Neural cell (in vitro differentiated cells): Measurements from ENCODE around the gene KCND2. TPM values are rescaled to one million over a fixed set of nuclear protein-coding genes. Genes with fewer than 3 reads are reported as not detected.

Experiments
- H2AFZ ChIP-seq: fragments of 200-600, 300-800 bp; sonication (generic), shearing (Covaris generic); 2 replicates; pipeline ENCODE4 v1.6.0; 2014; ENCODE audit warnings: low read depth, mild to moderate bottlenecking, antibody characterized with exemption, low read length, moderate library complexity
- H3F3A ChIP-seq: fragments of 200-600 bp; shearing (Covaris generic); 2 replicates; pipeline ENCODE4 v1.6.1; 2016; ENCODE audit warnings: mild to moderate bottlenecking, moderate library complexity, mixed read lengths, antibody characterized with exemption, low read length; ENCODE audit not compliant: insufficient read depth, poor library complexity, severe bottlenecking
- H3K27ac ChIP-seq: fragments of 200-600, 300-800 bp; sonication (generic), shearing (Covaris generic); 2 replicates; pipeline ENCODE4 v1.5.1; 2014; ENCODE audit warnings: mild to moderate bottlenecking, low read length, moderate library complexity
- H3K27me3 ChIP-seq: fragments of 300-800, 200-600 bp; sonication (generic), shearing (Covaris generic); 2 replicates; pipeline ENCODE4 v1.6.0; 2014; ENCODE audit warnings: mild to moderate bottlenecking, low read depth, low read length, moderate library complexity; ENCODE audit not compliant: insufficient read depth
- H3K36me3 ChIP-seq: fragments of 300-800, 200-600 bp; sonication (generic), shearing (Covaris generic); 2 replicates; pipeline ENCODE4 v1.5.1; 2014; ENCODE audit warnings: mild to moderate bottlenecking, antibody characterized with exemption, low read length, moderate library complexity; ENCODE audit not compliant: insufficient read depth
- H3K4me2 ChIP-seq: fragments of 300-800, 200-600 bp; sonication (generic), shearing (Covaris generic); 2 replicates; pipeline ENCODE4 v1.6.0; 2014; ENCODE audit warnings: mild to moderate bottlenecking, low read length
- H3K4me3 ChIP-seq: fragments of 300-800, 200-600 bp; sonication (generic), shearing (Covaris generic); 2 replicates; pipeline ENCODE4 v1.5.1; 2014; ENCODE audit warnings: mild to moderate bottlenecking, low read length, moderate library complexity
- H3K79me2 ChIP-seq: fragments of 200-600 bp; shearing (Covaris generic); replicated peaks from 2 replicates; pipeline ENCODE4 v1.6.0; 2014; ENCODE audit warnings: mild to moderate bottlenecking, low read length, moderate library complexity; ENCODE audit not compliant: insufficient read depth
- H3K9ac ChIP-seq: fragments of 300-800, 200-600 bp; sonication (generic), shearing (Covaris generic); 2 replicates; pipeline ENCODE4 v1.6.1; 2016; ENCODE audit warnings: mild to moderate bottlenecking, low read length, mixed read lengths
- H3K9me2 ChIP-seq: fragments of 200-600 bp; shearing (Covaris generic); 2 replicates; pipeline ENCODE4 v1.6.1; 2016; ENCODE audit warnings: mild to moderate bottlenecking, low read length, mixed read lengths; ENCODE audit not compliant: insufficient read depth
- H3K9me3 ChIP-seq: fragments of 200-600, 300-800 bp; sonication (generic), shearing (Covaris generic); 2 replicates; pipeline ENCODE4 v1.6.1; 2016; ENCODE audit warnings: mild to moderate bottlenecking, mixed run types, low read length, moderate library complexity, mixed read lengths
- H4K20me1 ChIP-seq: fragments of 200-600 bp; shearing (Covaris generic); 2 replicates; pipeline ENCODE4 v1.6.1; 2016; ENCODE audit warnings: mild to moderate bottlenecking, mixed run types; ENCODE audit not compliant: insufficient read depth
- CTCF ChIP-seq: fragments of 450-650 bp; IDR thresholded peaks from 2 replicates; pipeline ENCODE4 v1.5.1; 2014; ENCODE audit warnings: antibody characterized with exemption, mild to moderate bottlenecking, moderate library complexity; ENCODE audit not compliant: poor library complexity, severe bottlenecking
- EP300 ChIP-seq: fragments of 450-650 bp; conservative IDR thresholded peaks from 2 replicates; pipeline ENCODE4 v1.6.1; 2014; ENCODE audit warnings: antibody characterized with exemption, mild to moderate bottlenecking, moderate library complexity; ENCODE audit not compliant: poor library complexity, severe bottlenecking
- EZH2 ChIP-seq: fragments of 200-600, 300-800 bp; shearing (Covaris generic), sonication (generic); IDR thresholded peaks from 2 replicates; pipeline ENCODE4 v1.6.1; 2014; ENCODE audit warnings: antibody characterized with exemption, low read length, borderline replicate concordance, mild to moderate bottlenecking; ENCODE audit not compliant: insufficient read depth, poor library complexity, severe bottlenecking
- MXI1 ChIP-seq: fragments of 450-650 bp; conservative IDR thresholded peaks from 2 replicates; pipeline ENCODE4 v1.6.1; 2014; ENCODE audit warnings: antibody characterized with exemption, mild to moderate bottlenecking; ENCODE audit not compliant: poor library complexity, severe bottlenecking
- POLR2AphosphoS5 ChIP-seq: IDR thresholded peaks from 2 replicates; pipeline ENCODE4 v1.6.1; 2012
- RAD21 ChIP-seq: fragments of 450-650 bp; conservative IDR thresholded peaks from 2 replicates; pipeline ENCODE4 v1.6.1; 2014; ENCODE audit warnings: antibody characterized with exemption, mild to moderate bottlenecking, moderate library complexity
- SMC3 ChIP-seq: fragments of 450-650 bp; conservative IDR thresholded peaks from 2 replicates; pipeline ENCODE4 v1.6.1; 2014; ENCODE audit warnings: antibody characterized with exemption, mild to moderate bottlenecking, moderate library complexity; ENCODE audit not compliant: poor library complexity
- TAF1 ChIP-seq: IDR thresholded peaks from 2 replicates; pipeline ENCODE4 v1.6.1; 2012; ENCODE audit warnings: low read depth
- polyA plus RNA-seq: library from polyadenylated mRNA; depleted of rRNA; stranded (reverse); fragments of >200 nt; gene quantifications from 2 replicates; pipeline ENCODE4 v1.2.3, GENCODE V29; 2014
- TF ChIP-seq, protein P1 (sequence below): IDR thresholded peaks from 2 replicates; pipeline ENCODE4 v1.6.1; 2012; ENCODE audit warnings: borderline replicate concordance

Gene KCND2
- polyA plus RNA-seq, 1 donor from 2014 or later: 11.0 TPM

DNA sequence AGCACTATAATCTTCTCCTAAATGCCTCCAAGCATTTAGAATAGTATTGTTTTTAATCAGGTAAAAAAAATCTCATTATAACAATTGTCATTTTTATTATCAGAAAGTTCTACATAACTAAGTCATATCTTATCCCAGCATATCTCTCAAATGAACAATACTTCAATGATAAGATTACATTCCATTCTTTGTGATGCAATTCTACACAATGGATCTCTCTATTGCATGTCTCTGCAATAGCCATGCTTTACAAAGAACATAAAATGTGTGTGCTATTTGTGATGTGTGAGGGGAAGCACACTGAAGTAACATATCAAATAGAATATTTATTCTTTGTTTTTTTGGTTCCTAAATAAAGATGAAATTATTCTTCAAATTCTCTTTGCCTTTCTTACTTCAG is 389.3 kb downstream of the KCND2 start:
- no peaks in the 10 kb centered on the region for H3K27me3 ChIP-seq
- TF ChIP-seq SMC3 (no peak), RAD21 (no peak), EZH2 (no peak), POLR2AphosphoS5 (no peak), CTCF (no peak), EP300 (no peak), TAF1 (no peak), MXI1 (no peak)
- TF ChIP-seq, protein P1, sequence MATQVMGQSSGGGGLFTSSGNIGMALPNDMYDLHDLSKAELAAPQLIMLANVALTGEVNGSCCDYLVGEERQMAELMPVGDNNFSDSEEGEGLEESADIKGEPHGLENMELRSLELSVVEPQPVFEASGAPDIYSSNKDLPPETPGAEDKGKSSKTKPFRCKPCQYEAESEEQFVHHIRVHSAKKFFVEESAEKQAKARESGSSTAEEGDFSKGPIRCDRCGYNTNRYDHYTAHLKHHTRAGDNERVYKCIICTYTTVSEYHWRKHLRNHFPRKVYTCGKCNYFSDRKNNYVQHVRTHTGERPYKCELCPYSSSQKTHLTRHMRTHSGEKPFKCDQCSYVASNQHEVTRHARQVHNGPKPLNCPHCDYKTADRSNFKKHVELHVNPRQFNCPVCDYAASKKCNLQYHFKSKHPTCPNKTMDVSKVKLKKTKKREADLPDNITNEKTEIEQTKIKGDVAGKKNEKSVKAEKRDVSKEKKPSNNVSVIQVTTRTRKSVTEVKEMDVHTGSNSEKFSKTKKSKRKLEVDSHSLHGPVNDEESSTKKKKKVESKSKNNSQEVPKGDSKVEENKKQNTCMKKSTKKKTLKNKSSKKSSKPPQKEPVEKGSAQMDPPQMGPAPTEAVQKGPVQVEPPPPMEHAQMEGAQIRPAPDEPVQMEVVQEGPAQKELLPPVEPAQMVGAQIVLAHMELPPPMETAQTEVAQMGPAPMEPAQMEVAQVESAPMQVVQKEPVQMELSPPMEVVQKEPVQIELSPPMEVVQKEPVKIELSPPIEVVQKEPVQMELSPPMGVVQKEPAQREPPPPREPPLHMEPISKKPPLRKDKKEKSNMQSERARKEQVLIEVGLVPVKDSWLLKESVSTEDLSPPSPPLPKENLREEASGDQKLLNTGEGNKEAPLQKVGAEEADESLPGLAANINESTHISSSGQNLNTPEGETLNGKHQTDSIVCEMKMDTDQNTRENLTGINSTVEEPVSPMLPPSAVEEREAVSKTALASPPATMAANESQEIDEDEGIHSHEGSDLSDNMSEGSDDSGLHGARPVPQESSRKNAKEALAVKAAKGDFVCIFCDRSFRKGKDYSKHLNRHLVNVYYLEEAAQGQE: no peak
- H2AFZ ChIP-seq: no peak overlapping the region
- H3K4me3 ChIP-seq: no peak overlapping the region
- no peaks in the 10 kb centered on the region for H4K20me1 ChIP-seq
- no peaks in the 10 kb centered on the region for H3K9me2 ChIP-seq
- H3K4me2 ChIP-seq: no peak overlapping the region
- no peaks in the 10 kb centered on the region for H3K36me3 ChIP-seq
- H3K27ac ChIP-seq: no peak overlapping the region
- H3K9me3 ChIP-seq: no peaks in the 10 kb centered on the region
- no peaks in the 10 kb centered on the region for H3K79me2 ChIP-seq
- no peaks in the 10 kb centered on the region for H3F3A ChIP-seq
- H3K9ac ChIP-seq: no peak overlapping the region

DNA sequence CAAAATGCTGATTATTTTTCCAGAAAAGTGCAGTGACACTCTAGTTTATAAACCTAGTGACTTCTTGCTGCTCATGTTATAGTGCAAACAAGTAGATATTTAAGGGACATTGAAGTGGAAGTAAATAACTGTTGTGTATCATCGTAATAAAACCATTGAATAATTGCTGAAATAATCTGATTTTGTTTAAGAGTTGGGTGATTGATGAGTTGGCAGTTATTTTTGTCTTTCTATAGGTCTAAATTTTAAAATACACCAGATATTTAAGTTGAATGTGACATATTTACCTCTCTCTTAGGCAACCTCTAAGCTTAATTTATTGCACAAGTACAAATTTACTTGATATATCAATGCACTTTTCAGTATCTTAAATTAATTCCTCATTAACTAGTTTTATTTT is 392.1 kb downstream of the KCND2 start:
- Histone ChIP-seq H2AFZ (no peak overlapping the region), H3K4me2 (no peak overlapping the region), H3K9ac (no peak overlapping the region), H3F3A (no peaks in the 10 kb centered on the region), H4K20me1 (no peaks in the 10 kb centered on the region), H3K9me3 (no peaks in the 10 kb centered on the region), H3K27ac (no peak overlapping the region), H3K27me3 (no peaks in the 10 kb centered on the region), H3K4me3 (no peak overlapping the region), H3K79me2 (no peaks in the 10 kb centered on the region), H3K9me2 (no peaks in the 10 kb centered on the region), H3K36me3 (no peaks in the 10 kb centered on the region)
- TF ChIP-seq EP300 (no peak), RAD21 (no peak), EZH2 (no peak), CTCF (no peak), TAF1 (no peak), SMC3 (no peak), MXI1 (no peak), POLR2AphosphoS5 (no peak)
- TF ChIP-seq, protein P1: no peak
